Panc1 (cell line): Measurements from ENCODE around the gene DQX1. TPM values are rescaled to one million over a fixed set of nuclear protein-coding genes. Genes with fewer than 3 reads are reported as not detected.

Source experiments
- ATAC-seq: fragments of 200-7000 bp; cut with Tn5 transposase; 2 replicates; pipeline ENCODE4 v1.9.1; 2020; ENCODE audit warnings: mild to moderate bottlenecking, moderate library complexity
- BruUV-seq: library from RNA; stranded (reverse); fragments of 400-500 nt; replicated peaks from 2 replicates; lab custom pipeline; 2021; lab: Mats Ljungman, UMichigan
- CTCF ChIA-PET: fragments of 300-600 bp; sonication (Branson Sonifier 250); formaldehyde crosslinking; loops from one replicate; lab custom pipeline; 2022; ENCODE audit warnings: antibody characterized with exemption; lab: Charles Lee
- POLR2A ChIA-PET: fragments of 300-600 bp; sonication (Branson Sonifier 250); formaldehyde crosslinking; loops from one replicate; lab custom pipeline; 2022; ENCODE audit warnings: antibody characterized with exemption; lab: Charles Lee
- DNase-seq: peaks from one replicate; pipeline ENCODE4 v3.0.0-alpha.2; 2010; ENCODE audit warnings: low read depth, low spot score
- H3K27ac ChIP-seq: 2 replicates; pipeline ENCODE4 v1.5.1; 2011; ENCODE audit warnings: mild to moderate bottlenecking, low read length, inconsistent platforms
- H3K27me3 ChIP-seq: fragments of 200-500 bp; sonication (Bioruptor generic); 2 replicates; pipeline ENCODE4 v1.6.0; 2014; ENCODE audit warnings: low read length, inconsistent platforms; ENCODE audit not compliant: control insufficient read depth, insufficient read depth
- H3K36me3 ChIP-seq: fragments of 200-500 bp; sonication (Bioruptor generic); 2 replicates; pipeline ENCODE4 v1.5.1; 2014; ENCODE audit warnings: inconsistent platforms, mild to moderate bottlenecking, low read length, moderate library complexity; ENCODE audit not compliant: control insufficient read depth, insufficient read depth
- H3K4me1 ChIP-seq: 2 replicates; pipeline ENCODE4 v1.5.1; 2011; ENCODE audit warnings: inconsistent platforms, mild to moderate bottlenecking, low read length, moderate library complexity; ENCODE audit not compliant: control insufficient read depth, insufficient read depth
- H3K4me3 ChIP-seq, 2 experiments: 2 replicates each; pipeline ENCODE4 v1.5.1; 2011 to 2012; ENCODE audit warnings: low read depth in 2 of 2, low read length in 2 of 2, mild to moderate bottlenecking in 2 of 2, inconsistent platforms in 1 of 2, moderate library complexity in 1 of 2
- H3K9me3 ChIP-seq: fragments of 200-500 bp; sonication (Bioruptor generic); 2 replicates; pipeline ENCODE4 v1.5.1; 2014; ENCODE audit warnings: low read depth, mild to moderate bottlenecking, inconsistent platforms, low read length, moderate library complexity; ENCODE audit not compliant: control insufficient read depth, insufficient read depth
- POLR2AphosphoS5 ChIP-seq: IDR thresholded peaks from 2 replicates; pipeline ENCODE4 v1.6.1; 2012; ENCODE audit warnings: mild to moderate bottlenecking, low read depth, low read length, moderate library complexity
- SIN3A ChIP-seq: IDR thresholded peaks from 2 replicates; pipeline ENCODE4 v1.6.1; 2012; ENCODE audit warnings: low read depth, mild to moderate bottlenecking, low read length, moderate library complexity, borderline replicate concordance; ENCODE audit not compliant: insufficient read depth
- TCF7L2 ChIP-seq: IDR thresholded peaks from 2 replicates; pipeline ENCODE4 v1.6.1; 2011; ENCODE audit warnings: mild to moderate bottlenecking, low read depth, low read length, inconsistent platforms
- in situ Hi-C: cut with HindIII; loops from 2 replicates; pipeline ENCODE4 v1.10.0; 2016; ENCODE audit warnings: low sequenced_read_pairs, low pct_unique_long_range_greater_than_20kb
- intact Hi-C: fragments of 100-400 bp; cut with micrococcal nuclease; formaldehyde crosslinking; loops from one replicate; pipeline ENCODE4 v1.10.0; 2022; ENCODE audit not compliant: unreplicated experiment
- total RNA-seq: library from RNA; stranded (reverse); gene quantifications from one replicate; pipeline ENCODE4 v1.2.1, GENCODE V29; 2021; ENCODE audit not compliant: unreplicated experiment
- TF ChIP-seq, protein P1 (sequence below), 2 experiments: IDR thresholded peaks; 2 replicates each; pipeline ENCODE4 v1.6.1; 2011 to 2012; ENCODE audit warnings: low read depth in 2 of 2, control low read depth in 1 of 2, low read length in 1 of 2, mild to moderate bottlenecking in 1 of 2, moderate library complexity in 1 of 2; ENCODE audit not compliant: insufficient read depth in 1 of 2
- TF ChIP-seq, protein P2 (sequence below): fragments of 450-650 bp; IDR thresholded peaks from 2 replicates; pipeline ENCODE4 v1.5.1; 2017; ENCODE audit warnings: mild to moderate bottlenecking

Gene DQX1
- total RNA-seq, 1 experiment from 2014 or later: 0.41 TPM

DNA sequence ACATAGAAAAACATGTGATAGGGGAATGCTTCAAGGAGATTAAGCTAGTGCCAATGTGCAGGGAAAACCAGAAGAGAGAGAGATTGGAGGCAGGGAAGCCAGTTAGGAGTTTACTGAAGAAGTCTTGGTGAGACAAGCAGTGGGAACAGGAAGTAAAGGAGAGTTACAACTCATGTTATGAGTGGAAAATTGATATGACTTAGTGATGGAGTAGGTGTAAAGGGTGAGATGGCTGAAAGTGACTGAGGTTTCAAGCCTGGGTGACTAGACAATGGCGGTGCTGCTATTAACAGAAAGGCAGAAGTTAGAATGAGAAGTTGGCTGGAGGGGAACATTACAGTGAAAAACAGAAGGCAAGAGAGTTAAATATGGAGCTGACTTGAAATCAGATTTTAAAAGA lies 45.0 kb upstream of the DQX1 start:
- TF ChIP-seq, protein P1, sequence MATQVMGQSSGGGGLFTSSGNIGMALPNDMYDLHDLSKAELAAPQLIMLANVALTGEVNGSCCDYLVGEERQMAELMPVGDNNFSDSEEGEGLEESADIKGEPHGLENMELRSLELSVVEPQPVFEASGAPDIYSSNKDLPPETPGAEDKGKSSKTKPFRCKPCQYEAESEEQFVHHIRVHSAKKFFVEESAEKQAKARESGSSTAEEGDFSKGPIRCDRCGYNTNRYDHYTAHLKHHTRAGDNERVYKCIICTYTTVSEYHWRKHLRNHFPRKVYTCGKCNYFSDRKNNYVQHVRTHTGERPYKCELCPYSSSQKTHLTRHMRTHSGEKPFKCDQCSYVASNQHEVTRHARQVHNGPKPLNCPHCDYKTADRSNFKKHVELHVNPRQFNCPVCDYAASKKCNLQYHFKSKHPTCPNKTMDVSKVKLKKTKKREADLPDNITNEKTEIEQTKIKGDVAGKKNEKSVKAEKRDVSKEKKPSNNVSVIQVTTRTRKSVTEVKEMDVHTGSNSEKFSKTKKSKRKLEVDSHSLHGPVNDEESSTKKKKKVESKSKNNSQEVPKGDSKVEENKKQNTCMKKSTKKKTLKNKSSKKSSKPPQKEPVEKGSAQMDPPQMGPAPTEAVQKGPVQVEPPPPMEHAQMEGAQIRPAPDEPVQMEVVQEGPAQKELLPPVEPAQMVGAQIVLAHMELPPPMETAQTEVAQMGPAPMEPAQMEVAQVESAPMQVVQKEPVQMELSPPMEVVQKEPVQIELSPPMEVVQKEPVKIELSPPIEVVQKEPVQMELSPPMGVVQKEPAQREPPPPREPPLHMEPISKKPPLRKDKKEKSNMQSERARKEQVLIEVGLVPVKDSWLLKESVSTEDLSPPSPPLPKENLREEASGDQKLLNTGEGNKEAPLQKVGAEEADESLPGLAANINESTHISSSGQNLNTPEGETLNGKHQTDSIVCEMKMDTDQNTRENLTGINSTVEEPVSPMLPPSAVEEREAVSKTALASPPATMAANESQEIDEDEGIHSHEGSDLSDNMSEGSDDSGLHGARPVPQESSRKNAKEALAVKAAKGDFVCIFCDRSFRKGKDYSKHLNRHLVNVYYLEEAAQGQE (IDR thresholded peaks at IDR 0.05; ENCODE audit: insufficient read depth in 1 of 2, low read depth in 2 of 2, low read length in 1 of 2): no peak
- intact Hi-C loops: no loop called here
- BruUV-seq: no TSS peak
- POLR2A ChIA-PET: no interaction called here
- Histone ChIP-seq H3K4me1 (no peaks in the 10 kb centered on the region), H3K36me3 (no peaks in the 10 kb centered on the region), H3K27me3 (no peaks in the 10 kb centered on the region), H3K4me3 (no peak overlapping the region), H3K9me3 (no peaks in the 10 kb centered on the region), H3K27ac (no peak overlapping the region)
- DNase-seq (no peak), ATAC-seq (no peak)
- in situ Hi-C loops: no loop called here
- CTCF ChIA-PET: interaction anchor here (0.7 kb wide), 1 partner anchor 11 kb away, joined by 6 read pairs; no protein-coding TSS in a partner anchor

DNA sequence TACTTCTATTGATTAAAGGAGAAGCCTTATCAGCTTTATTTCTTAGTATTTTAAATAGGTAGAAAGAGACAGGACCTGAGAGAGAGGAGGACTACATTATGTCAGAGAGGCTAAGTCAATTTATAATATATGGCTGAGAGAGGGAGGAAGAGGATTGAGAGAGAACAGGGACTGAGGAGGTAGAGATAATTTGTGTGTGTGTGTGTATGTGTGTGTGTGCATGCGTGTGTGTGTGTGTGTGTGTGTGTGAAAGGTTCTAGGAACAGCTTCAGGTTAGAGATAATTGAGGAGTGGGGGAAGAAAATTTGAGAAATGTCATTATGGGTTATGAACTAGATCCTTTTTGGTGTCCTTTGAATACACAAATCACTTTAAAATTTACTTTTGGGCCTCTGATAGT lies 43.7 kb upstream of the DQX1 start:
- in situ Hi-C loops (no loop called here), intact Hi-C loops (no loop called here)
- no peaks in the 10 kb centered on the region for H3K27me3 ChIP-seq
- H3K9me3 ChIP-seq: no peaks in the 10 kb centered on the region
- ChIA-PET POLR2A (no interaction called here), CTCF (no interaction called here)
- DNase-seq (no peak), ATAC-seq (no peak)
- BruUV-seq: no TSS peak
- H3K36me3 ChIP-seq: no peaks in the 10 kb centered on the region
- H3K4me3 ChIP-seq: no peak overlapping the region
- no peak for TF ChIP-seq SIN3A
- TF ChIP-seq TCF7L2: no peak
- no peak for TF ChIP-seq POLR2AphosphoS5
- TF ChIP-seq, protein P1 (IDR thresholded peaks at IDR 0.05; ENCODE audit: insufficient read depth in 1 of 2, low read depth in 2 of 2, low read length in 1 of 2): no peak
- TF ChIP-seq, protein P2, sequence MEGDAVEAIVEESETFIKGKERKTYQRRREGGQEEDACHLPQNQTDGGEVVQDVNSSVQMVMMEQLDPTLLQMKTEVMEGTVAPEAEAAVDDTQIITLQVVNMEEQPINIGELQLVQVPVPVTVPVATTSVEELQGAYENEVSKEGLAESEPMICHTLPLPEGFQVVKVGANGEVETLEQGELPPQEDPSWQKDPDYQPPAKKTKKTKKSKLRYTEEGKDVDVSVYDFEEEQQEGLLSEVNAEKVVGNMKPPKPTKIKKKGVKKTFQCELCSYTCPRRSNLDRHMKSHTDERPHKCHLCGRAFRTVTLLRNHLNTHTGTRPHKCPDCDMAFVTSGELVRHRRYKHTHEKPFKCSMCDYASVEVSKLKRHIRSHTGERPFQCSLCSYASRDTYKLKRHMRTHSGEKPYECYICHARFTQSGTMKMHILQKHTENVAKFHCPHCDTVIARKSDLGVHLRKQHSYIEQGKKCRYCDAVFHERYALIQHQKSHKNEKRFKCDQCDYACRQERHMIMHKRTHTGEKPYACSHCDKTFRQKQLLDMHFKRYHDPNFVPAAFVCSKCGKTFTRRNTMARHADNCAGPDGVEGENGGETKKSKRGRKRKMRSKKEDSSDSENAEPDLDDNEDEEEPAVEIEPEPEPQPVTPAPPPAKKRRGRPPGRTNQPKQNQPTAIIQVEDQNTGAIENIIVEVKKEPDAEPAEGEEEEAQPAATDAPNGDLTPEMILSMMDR: no peak
- no peaks in the 10 kb centered on the region for H3K4me1 ChIP-seq
- no peak overlapping the region for H3K27ac ChIP-seq
